ENCODE results near the gene SNAI1.

DNA sequence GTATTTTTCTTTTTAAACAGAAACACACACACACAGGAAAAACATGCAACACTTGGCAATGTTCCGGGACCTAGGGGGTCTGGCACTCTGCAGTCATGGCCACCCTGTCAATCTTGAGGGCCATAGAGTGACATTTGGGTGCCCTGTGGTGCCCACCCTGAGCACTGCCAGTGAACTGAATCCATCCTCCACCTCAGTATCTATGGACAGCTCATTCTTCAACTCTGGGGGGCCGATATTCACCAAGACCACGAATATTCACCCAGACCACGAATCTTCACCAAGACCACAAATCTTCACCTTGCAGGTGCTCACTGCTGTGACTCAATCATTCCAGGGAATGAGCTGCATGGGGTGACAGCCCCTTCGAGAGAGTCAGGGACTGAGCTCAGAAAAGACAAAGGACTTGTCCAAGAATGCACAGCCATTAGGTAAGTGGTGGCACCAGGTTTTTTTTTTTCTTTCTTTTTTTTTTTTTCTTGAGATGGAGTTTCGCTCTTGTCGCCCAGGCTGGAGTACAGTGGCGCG is 19.1 kb downstream of the SNAI1 start:
- TF ChIP-seq POLR2A (IDR thresholded peaks at IDR 0.05): no peak
- TF ChIP-seq, protein P1, sequence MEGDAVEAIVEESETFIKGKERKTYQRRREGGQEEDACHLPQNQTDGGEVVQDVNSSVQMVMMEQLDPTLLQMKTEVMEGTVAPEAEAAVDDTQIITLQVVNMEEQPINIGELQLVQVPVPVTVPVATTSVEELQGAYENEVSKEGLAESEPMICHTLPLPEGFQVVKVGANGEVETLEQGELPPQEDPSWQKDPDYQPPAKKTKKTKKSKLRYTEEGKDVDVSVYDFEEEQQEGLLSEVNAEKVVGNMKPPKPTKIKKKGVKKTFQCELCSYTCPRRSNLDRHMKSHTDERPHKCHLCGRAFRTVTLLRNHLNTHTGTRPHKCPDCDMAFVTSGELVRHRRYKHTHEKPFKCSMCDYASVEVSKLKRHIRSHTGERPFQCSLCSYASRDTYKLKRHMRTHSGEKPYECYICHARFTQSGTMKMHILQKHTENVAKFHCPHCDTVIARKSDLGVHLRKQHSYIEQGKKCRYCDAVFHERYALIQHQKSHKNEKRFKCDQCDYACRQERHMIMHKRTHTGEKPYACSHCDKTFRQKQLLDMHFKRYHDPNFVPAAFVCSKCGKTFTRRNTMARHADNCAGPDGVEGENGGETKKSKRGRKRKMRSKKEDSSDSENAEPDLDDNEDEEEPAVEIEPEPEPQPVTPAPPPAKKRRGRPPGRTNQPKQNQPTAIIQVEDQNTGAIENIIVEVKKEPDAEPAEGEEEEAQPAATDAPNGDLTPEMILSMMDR (IDR thresholded peaks at IDR 0.05): no peak
